DND-41 (cell line): ENCODE results near the gene MLIP.

Source experiments
- EZH2 ChIP-seq: IDR thresholded peaks from 3 replicates; pipeline ENCODE4 v1.6.1; 2012; ENCODE audit warnings: borderline replicate concordance, low read depth, mild to moderate bottlenecking, moderate library complexity, low read length, inconsistent platforms; ENCODE audit not compliant: severe bottlenecking
- TF ChIP-seq, protein P1 (sequence below): IDR thresholded peaks from 2 replicates; pipeline ENCODE4 v1.5.1; 2012; ENCODE audit warnings: borderline replicate concordance, low read length, moderate library complexity, mild to moderate bottlenecking; ENCODE audit not compliant: poor library complexity, severe bottlenecking; ENCODE audit errors: extremely low read depth

DNA sequence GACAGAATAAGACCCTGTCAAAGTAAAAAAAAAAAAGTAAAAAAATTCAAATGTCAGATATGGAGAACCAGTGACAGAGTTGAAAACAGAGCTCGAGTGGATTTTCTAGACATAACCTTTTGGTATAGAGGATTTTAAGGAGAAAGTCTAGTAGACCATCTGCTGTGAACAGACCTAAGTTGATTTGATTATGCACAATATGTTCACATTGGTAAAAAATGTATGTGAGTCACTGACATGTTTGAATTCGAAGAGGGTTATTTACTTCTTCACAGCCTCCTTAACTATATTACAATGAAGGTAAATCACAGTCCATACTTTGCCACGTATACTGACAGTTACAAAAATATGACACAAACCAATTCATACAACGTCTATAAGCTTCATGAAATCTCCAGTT, 204.4 kb downstream of the MLIP start:
- TF ChIP-seq EZH2 = no peak
- TF ChIP-seq, protein P1, sequence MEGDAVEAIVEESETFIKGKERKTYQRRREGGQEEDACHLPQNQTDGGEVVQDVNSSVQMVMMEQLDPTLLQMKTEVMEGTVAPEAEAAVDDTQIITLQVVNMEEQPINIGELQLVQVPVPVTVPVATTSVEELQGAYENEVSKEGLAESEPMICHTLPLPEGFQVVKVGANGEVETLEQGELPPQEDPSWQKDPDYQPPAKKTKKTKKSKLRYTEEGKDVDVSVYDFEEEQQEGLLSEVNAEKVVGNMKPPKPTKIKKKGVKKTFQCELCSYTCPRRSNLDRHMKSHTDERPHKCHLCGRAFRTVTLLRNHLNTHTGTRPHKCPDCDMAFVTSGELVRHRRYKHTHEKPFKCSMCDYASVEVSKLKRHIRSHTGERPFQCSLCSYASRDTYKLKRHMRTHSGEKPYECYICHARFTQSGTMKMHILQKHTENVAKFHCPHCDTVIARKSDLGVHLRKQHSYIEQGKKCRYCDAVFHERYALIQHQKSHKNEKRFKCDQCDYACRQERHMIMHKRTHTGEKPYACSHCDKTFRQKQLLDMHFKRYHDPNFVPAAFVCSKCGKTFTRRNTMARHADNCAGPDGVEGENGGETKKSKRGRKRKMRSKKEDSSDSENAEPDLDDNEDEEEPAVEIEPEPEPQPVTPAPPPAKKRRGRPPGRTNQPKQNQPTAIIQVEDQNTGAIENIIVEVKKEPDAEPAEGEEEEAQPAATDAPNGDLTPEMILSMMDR = no peak
